HG03135 (cell line): ENCODE measurements around the gene GIMD1.
"Not testable (repeated sequence)": the region's sequence is repeated elsewhere in the genome, so short reads cannot be mapped to it uniquely, and the experiment has no call there.

ENCODE experiments used
- ATAC-seq: cut with Tn5 transposase; IDR thresholded peaks from one replicate; pipeline ENCODE4 v1.9.1; 2021; ENCODE audit warnings: mild to moderate bottlenecking, moderate library complexity; ENCODE audit not compliant: unreplicated experiment

Gene GIMD1

DNA sequence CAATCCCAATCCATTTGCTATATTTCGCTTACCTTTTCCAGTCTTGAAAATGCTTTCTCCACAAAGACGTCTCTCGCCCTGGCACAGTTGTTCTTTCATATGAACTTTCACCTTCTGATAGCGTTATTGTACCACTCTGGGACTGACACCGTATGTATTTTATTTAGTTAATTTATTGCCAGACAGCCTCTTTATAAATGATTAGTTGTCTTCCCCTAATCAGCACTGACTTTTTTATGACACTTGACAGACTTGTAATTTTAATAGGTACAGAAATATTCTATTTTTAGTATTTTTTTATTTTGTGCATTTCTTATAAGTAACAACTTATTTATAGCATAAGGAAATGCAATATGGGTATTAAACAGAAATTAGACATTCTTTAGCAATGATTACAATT, at the start of gene GIMD1:
TSS of gene GIMD1 (minus strand) at position 101 of the 400 bp plus-strand sequence. CDS start 1,343 bp downstream, outside the sequence.
- ATAC-seq = no peak

- no peak for ATAC-seq
These were observed 45.8 kb upstream of the GIMD1 start for GRCh38 chr4:106414366-106414765.

DNA sequence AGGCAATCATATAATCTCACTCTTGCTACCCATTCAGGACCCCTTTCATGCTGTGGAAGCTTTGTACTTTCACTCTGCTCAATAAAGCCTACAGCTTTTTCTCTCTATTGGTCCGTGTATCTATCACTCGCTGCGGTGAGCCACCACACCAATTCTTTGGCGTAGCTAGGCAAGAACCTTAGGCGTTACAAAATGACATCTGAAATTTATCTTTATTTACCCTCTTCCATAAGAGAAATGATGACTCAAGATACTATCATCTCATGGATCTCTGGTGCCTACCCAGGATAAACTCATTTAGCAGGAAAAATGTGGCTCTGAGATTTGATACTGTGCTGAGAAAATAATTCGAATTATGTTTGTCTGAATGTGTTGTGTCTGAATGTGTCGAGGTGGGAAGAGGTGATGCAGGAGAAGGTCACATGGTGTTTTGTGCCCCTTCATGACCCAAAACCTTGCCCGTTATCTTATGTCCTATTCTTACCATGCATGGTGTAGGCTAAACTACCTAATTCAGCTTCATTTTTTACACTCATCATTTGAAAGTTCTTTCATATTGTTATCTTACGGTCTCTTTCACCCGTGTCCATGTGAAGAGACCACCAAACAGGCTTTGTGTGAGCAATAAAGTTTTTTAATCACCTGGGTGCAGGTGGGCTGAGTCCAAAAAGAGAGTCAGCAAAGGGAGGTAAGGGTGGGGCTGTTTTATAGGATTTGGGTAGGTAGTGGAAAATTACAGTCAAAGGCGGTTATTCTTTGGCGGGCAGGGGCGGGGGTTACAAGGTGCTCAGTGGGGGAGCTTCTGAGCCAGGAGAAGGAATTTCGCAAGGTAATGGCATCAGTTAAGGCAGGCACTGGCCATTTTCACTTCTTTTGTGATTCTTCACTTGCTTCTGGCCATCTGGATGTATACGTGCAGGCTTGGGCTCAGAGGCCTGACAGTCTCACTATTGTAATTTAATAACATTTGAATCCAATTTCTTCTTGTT, 41.6 kb upstream of the GIMD1 start:
- no peak for ATAC-seq

DNA sequence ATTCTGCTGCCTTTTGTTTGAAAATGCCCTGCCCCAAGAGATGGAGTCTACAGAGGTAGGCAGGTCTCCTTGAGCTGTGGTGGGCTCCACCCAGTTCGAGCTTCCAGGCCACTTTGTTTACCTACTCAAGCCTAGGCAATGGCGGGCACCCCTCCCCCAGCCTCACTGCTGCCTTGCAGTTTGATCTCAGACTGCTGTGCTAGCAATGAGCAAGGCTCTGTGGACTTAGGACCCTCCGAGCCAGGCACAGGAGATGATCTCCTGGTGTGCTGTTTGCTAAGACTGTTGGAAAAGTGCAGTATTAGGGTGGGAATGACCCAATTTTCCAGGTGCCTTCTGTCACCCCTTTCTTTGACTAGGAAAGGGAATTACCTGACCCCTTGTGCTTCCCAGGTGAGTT, 39.4 kb upstream of the GIMD1 start:
- not testable (repeated sequence) for ATAC-seq

GRCh38 chr4:106401157-106401556, 32.6 kb upstream of the GIMD1 start:
- no peak for ATAC-seq

- not testable (repeated sequence) for ATAC-seq
These were observed 30.3 kb upstream of the GIMD1 start for GRCh38 chr4:106398898-106399297.

GRCh38 chr4:106395582-106395981, 27.0 kb upstream of the GIMD1 start:
- ATAC-seq = no peak

GRCh38 chr4:106385853-106386393, 17.3 kb upstream of the GIMD1 start:
- ATAC-seq = no peak

DNA sequence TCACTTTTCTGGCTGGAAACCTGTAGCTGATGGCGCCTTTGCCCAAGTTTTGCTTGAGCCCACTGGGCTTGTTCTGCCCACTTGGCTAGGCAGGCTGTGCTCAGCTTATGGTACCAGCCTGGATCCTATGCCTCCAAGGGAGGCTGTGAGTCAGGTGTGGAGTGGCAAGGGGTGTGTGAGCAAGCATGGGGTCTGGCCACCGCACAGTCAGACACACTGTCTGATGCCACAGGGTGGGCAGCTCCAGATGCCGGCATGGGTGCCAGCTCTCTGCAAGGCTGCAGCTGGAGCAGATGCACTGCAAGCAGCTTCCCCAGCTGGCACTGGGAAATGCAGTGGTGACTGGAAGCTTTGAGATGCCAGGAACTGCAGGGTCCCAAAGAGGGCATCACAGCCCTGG, 16.3 kb upstream of the GIMD1 start:
- ATAC-seq = no peak

DNA sequence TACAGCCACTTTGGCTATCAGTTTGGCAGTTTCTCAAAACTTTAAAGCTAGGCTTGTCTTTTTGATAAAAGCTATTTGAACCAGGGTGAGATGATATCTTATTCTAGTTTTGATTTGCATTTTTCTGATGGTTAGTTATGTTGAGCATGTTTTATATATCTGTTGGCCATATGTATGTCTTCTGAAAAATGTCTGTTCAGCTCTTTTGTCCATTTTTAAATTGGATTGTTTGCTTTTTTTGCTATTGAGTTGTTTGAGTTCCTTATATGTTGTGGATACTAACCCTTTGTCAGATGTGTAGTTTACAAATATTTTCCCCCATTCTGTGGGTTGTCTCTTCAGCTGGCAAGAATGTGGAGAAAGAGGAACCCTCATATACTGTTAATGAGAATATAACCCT, 11.6 kb upstream of the GIMD1 start:
- no peak for ATAC-seq

- no peak for ATAC-seq
These were observed 4.4 kb upstream of the GIMD1 start for GRCh38 chr4:106373026-106373425.

DNA sequence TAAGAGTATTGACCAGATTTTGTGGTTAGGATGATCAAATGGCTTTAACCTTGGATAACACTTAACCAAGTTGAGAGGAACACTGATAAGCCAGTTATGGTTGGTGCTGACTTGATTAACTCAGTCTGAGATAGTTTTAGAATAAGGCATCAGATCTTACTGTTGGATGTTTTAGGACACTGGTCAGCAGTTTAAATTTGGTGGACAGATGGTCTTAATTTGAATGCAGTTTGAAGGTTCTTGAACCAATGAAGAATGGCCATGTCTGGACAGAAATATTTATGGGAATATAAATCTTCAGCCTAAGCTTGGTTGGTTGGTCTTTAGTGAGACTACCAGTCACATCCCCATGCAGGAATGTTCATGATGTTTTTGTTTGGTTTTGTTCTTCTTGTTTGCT, 2.6 kb upstream of the GIMD1 start:
- no peak for ATAC-seq

DNA sequence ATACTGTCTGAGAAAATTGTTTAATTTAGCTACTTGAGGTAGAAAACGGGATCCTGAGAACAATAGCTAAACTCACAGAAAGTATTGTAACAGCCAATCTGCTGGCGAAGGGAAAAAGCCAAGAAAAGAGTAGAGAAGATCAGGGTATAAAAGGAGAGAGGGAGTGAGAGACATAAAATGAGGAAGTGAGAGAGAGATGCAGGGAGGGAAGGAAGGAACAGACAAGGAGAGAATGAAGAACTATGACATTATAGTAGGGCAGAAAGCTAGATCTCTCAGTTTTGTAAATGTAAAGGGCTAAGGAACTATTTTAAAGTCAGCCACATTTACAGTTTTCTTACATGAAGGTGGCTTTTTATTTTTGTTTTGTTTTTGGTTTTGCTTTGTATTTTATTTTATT, 1.6 kb upstream of the GIMD1 start:
- no peak for ATAC-seq

DNA sequence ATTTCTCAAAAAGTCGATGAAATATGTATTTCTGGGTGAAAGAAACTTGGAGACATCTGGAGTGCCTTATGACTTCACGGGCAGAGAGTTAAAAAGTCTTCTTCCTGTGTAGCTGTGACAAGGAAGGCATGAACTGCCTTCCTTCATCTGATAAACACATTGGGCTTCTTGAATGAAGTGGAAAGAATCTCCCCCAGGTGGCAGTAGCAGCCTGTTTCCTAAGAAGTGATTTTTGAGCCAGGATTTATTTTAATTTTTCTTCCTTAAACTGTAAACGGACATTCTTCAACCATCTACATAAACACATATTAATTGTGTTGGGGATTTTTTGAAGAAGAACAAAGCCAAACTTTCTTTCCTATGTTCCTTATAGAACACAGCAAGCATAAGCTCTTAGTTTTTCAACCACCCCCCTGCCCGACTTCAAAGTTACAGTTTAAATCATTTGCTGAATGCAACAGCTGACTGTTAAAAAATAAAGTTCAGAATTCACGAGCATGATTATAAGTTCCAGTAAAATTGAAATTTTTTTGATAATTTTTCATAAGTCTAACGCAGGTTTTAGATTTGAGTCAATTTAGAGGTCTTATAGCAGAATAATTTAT, 980 bp upstream of the GIMD1 start:
- no peak for ATAC-seq

DNA sequence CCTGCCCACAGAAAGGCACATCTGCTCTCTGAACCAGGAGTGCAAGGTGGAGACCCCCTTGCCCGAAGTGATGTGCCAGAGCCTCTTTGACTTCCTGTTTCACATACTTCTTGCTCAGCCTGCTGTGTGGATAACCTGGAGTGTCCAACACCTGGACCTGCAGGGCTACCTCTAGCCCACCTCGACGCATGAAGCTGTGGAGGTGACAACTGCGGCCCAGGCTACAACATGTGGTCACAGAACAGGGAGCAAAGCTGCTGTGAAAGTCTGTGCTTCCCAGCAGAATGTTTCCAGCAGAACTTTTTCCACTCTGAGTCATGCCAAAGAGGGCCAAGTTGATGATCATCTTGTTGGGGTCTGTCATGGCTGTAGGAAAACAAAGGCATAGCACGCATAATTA, 1.5 kb downstream of the GIMD1 start:
- ATAC-seq = no peak

DNA sequence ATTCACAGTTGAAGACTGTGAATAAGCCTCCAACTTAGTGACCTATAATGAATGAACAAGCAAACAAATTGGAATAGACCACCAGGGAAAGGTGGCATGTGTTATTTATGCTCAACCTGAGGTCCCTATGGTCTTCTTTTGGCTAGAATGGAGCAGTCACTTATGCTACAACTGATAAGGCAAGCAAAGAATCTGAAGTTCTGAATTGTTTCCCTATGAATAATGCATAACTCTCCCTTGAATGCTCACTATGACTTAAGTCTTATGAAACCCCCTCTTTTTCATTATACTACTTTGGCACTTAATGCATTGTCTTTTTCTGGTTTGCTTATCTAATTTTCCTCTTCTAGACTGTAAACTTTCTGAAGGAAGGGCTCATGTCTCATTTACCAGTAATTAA, 2.6 kb downstream of the GIMD1 start:
- no peak for ATAC-seq

DNA sequence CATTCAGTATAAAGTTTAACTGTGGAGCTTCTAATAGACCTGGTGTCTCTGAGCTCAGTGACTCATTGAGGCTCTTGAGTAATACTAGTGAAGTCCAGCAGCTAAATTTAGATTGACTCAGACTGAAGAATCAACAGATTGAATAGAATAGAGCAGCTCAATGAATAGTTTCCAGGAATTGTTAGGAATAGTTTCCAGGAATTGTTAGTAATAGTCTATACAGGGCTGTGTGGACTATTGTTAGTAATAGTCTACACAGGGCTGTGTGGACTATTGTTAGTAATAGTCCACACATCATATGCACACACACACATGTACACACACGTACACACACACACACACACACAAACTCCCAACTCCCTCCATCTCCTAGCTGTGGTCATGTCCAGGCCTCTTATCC, 3.0 kb downstream of the GIMD1 start:
- no peak for ATAC-seq

DNA sequence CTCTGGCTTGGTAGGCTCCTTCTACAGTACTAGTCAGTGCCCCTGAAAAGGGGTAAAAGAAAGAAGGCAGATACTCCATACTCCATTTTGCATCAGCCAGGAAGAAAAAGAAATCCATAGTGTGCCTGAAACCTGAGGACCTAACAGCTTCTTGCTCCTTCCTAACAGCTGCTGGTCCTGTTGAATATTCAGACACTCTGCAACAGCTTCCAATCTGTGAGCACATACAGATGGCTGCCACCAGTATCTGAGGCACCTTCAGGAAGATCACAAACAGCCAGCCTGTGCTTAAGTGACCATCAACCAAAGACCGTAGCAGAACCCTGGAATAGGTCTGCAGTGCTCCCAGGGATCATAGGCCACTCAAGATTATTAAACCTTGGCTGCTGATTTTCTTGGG, 4.3 kb downstream of the GIMD1 start:
- no peak for ATAC-seq

DNA sequence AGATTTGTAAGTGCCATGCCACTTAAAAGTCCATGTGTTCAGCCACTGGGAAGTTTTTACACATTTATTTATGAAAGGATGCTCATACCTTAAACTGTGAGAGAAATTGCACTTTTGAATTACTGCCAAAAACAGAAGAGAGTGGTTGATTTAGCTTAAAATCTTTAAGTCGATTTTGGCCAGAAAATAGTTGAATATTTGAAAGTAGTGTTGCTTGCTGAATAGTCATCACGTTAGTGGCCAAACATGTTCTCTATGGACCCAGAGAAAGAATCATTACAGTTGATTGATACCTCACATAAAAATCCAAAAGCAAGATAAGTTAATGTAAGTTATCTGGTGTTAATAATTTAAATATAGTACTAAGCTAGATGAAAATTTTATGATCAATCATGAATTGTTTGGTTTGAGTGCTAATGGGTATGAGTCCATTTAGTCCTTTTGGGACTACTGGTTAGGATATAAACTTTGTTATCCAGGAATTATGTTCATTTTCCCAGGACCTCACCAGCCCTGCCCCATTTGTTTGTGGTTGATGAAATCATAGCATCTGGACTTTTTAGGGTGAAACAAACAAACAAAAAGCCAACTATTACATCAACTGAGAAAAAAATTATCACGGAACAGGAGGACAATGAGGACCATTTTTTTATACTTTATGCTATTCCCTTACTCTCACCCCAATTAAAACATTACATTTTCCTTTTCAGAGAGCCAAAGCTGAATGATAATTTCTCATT, 6.3 kb downstream of the GIMD1 start:
- ATAC-seq = no peak

GRCh38 chr4:106358899-106359298, 9.7 kb downstream of the GIMD1 start:
- no peak for ATAC-seq

DNA sequence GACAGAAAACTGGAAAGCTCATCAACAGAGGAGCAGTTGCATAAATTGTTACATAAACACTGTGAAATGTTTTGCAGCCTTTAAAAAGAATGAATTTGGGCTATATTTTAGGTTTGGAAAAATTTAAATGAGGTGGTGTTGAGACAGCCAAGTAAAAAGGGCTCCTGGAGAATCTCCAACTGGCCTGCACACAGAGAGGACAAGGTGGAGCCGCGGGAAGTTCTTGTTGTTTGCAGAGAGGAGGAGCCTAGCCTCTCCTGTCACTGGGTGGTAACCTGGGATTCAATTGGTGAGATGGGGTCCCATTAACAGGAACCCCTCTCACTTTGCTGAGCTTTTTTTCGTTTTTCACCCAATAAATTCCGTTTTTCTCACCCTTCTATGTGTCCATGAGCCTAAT, 13.4 kb downstream of the GIMD1 start:
- no peak for ATAC-seq
